HepG2 (cell line): Measurements from ENCODE around the gene INO80B. TPM values are rescaled to one million over a fixed set of nuclear protein-coding genes. Genes with fewer than 3 reads are reported as not detected.

Source experiments
- AKAP8 ChIP-seq: sonication (generic); formaldehyde crosslinking; IDR thresholded peaks from 2 replicates; pipeline ENCODE4 v1.5.1; 2020; ENCODE audit warnings: mild to moderate bottlenecking, missing genetic modification reagents
- ARNTL ChIP-seq: sonication (generic); formaldehyde crosslinking; IDR thresholded peaks from 2 replicates; pipeline ENCODE4 v1.4.0; 2020; ENCODE audit warnings: mild to moderate bottlenecking, missing genetic modification reagents
- BHLHE40 ChIP-seq: IDR thresholded peaks from 2 replicates; pipeline ENCODE4 v1.6.1; 2011; ENCODE audit warnings: low read length, improper control_type of control experiment
- FOXK2 ChIP-seq: fragments of 450-650 bp; IDR thresholded peaks from 2 replicates; pipeline ENCODE4 v1.6.1; 2016
- FOXM1 ChIP-seq: sonication (generic); formaldehyde crosslinking; IDR thresholded peaks from 2 replicates; pipeline ENCODE4 v1.5.0; 2020; ENCODE audit warnings: missing genetic modification reagents
- GATAD1 ChIP-seq: IDR thresholded peaks from 2 replicates; pipeline ENCODE4 v1.6.1; 2016; ENCODE audit warnings: missing genetic modification reagents, missing compliant biosample characterization
- GATAD2A ChIP-seq: IDR thresholded peaks from 2 replicates; pipeline ENCODE4 v1.6.1; 2016
- GFI1 ChIP-seq: sonication (generic); formaldehyde crosslinking; IDR thresholded peaks from 2 replicates; pipeline ENCODE4 v1.5.0; 2020; ENCODE audit warnings: missing genetic modification reagents, mild to moderate bottlenecking, borderline replicate concordance
- KDM5B ChIP-seq: sonication (generic); formaldehyde crosslinking; IDR thresholded peaks from 2 replicates; pipeline ENCODE4 v1.4.0; 2020; ENCODE audit warnings: missing genetic modification reagents, mild to moderate bottlenecking, borderline replicate concordance
- NFE2L1 ChIP-seq: sonication (generic); formaldehyde crosslinking; IDR thresholded peaks from 2 replicates; pipeline ENCODE4 v1.4.0; 2020; ENCODE audit warnings: missing genetic modification reagents, mild to moderate bottlenecking, borderline replicate concordance
- POLR2A ChIP-seq, 2 experiments: IDR thresholded peaks; 2 replicates each; pipeline ENCODE4 v1.6.1; 2011; ENCODE audit warnings: low read depth in 2 of 2, low read length in 2 of 2, mild to moderate bottlenecking in 1 of 2, moderate library complexity in 1 of 2; ENCODE audit not compliant: insufficient read depth in 1 of 2
- SKI ChIP-seq: fragments of 450-650 bp; IDR thresholded peaks from one replicate; pipeline ENCODE4 v1.6.1; 2018; ENCODE audit warnings: mild to moderate bottlenecking; ENCODE audit not compliant: partially characterized antibody
- SRF ChIP-seq: IDR thresholded peaks from 2 replicates; pipeline ENCODE4 v1.6.1; 2011; ENCODE audit warnings: mild to moderate bottlenecking, low read depth, low read length, moderate library complexity
- TAF1 ChIP-seq: sonication (generic); formaldehyde crosslinking; IDR thresholded peaks from 2 replicates; pipeline ENCODE4 v1.4.0; 2020; ENCODE audit warnings: missing genetic modification reagents
- TEAD2 ChIP-seq: sonication (generic); formaldehyde crosslinking; IDR thresholded peaks from 2 replicates; pipeline ENCODE4 v1.9.0; 2021; ENCODE audit warnings: missing genetic modification reagents
- THAP11 ChIP-seq: IDR thresholded peaks from 2 replicates; pipeline ENCODE4 v1.6.1; 2016; ENCODE audit warnings: missing biosample characterization, missing genetic modification reagents
- TSC22D2 ChIP-seq: sonication (generic); formaldehyde crosslinking; IDR thresholded peaks from 2 replicates; pipeline ENCODE4 v1.5.1; 2020; ENCODE audit warnings: missing genetic modification reagents, mild to moderate bottlenecking, borderline replicate concordance
- YY1 ChIP-seq: IDR thresholded peaks from 2 replicates; pipeline ENCODE4 v1.6.1; 2011; ENCODE audit warnings: low read length, low read depth, moderate library complexity, mild to moderate bottlenecking; ENCODE audit not compliant: insufficient read depth, insufficient replicate concordance
- ZNF335 ChIP-seq: sonication (generic); formaldehyde crosslinking; IDR thresholded peaks from 2 replicates; pipeline ENCODE4 v1.4.0; 2020; ENCODE audit warnings: missing genetic modification reagents
- ZNF34 ChIP-seq: sonication (generic); formaldehyde crosslinking; IDR thresholded peaks from 2 replicates; pipeline ENCODE4 v1.4.0; 2020; ENCODE audit warnings: mild to moderate bottlenecking, missing genetic modification reagents, borderline replicate concordance
- ZNF569 ChIP-seq: sonication (generic); formaldehyde crosslinking; IDR thresholded peaks from 2 replicates; pipeline ENCODE4 v1.5.0; 2020; ENCODE audit warnings: mild to moderate bottlenecking, missing genetic modification reagents, moderate library complexity, borderline replicate concordance
- ZSCAN21 ChIP-seq: sonication (generic); formaldehyde crosslinking; IDR thresholded peaks from 2 replicates; pipeline ENCODE4 v1.8.0; 2022; ENCODE audit warnings: mild to moderate bottlenecking, missing genetic modification reagents, moderate library complexity, borderline replicate concordance
- polyA plus RNA-seq, 8 experiments: library from polyadenylated mRNA; depleted of rRNA in 3 of 8; stranded (reverse) in 7 of 8; unstranded in 1 of 8; fragments of >200 nt; fragmentation: Illumina TruSeq in 4 of 8; extraction: Trizol in 4 of 8; gene quantifications; 2 replicates each; pipeline versions ENCODE4 v1.2.1 to v1.2.3, GENCODE V29; 2011 to 2016; ENCODE audit warnings: low read depth in 4 of 8, missing spikeins in 1 of 8, mixed read lengths in 1 of 8; ENCODE audit not compliant: insufficient read depth in 1 of 8
- total RNA-seq, 5 experiments: library from RNA; depleted of rRNA; stranded (reverse); fragments of >200 nt; fragmentation: Illumina TruSeq; extraction: Trizol; gene quantifications; 2 replicates each; pipeline ENCODE4 v1.2.3, GENCODE V29; 2016; ENCODE audit warnings: low read depth in 1 of 5
- TF ChIP-seq, protein P1 (sequence below): sonication (generic); formaldehyde crosslinking; IDR thresholded peaks from 2 replicates; pipeline ENCODE4 v1.5.0; 2020; ENCODE audit warnings: missing genetic modification reagents
- TF ChIP-seq, protein P2 (sequence below): IDR thresholded peaks from 2 replicates; pipeline ENCODE4 v1.6.1; 2016
- TF ChIP-seq, protein P3 (sequence below): sonication (generic); formaldehyde crosslinking; IDR thresholded peaks from 2 replicates; pipeline ENCODE4 v1.5.0; 2020; ENCODE audit warnings: missing genetic modification reagents
- TF ChIP-seq, protein P4 (sequence below): IDR thresholded peaks from 2 replicates; pipeline ENCODE4 v1.6.1; 2016; ENCODE audit warnings: control low read depth

INO80B gene
- total and polyA plus RNA-seq, 2 of the 13 experiments (the other 11 are each of a cell fraction or from before 2014, with no cell fraction given): 6.2 to 14.5 TPM

DNA sequence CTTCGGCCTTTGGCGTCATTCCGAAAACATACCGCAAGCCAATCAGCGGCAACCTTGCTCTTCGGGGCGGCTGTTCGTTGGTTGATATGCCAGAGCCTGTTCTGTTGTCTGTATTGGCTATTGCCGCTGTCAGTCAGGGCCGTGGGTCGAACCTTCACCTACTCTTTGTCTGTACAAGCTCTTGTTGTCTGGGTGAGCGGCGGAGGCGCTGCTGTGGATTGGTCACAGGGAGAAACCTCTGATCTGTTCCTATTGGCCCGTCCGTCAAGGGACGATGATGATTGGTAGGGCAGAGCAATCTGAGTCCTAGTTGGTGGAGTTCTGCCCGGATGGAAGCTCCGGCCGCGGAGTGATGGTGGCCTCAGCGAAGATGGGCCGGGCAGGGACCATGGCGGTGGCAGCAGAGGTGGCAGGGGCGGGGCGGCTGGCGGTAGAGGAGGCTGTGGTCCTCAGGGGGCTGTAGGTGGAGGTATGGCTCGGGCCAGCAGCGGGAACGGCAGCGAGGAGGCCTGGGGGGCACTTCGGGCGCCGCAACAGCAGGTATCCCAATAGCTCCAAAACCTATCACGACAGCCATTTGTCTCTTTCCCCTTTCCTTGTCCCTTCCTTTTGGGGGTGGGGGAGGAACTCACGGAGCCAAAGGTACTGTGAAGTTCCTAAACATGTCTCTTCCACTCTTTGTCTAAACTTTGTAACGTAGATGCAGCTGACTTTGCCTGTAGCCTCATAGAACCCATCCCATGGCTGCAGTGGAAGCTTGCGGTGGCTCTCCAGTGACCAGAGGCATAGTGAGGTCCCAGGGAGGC, 3.4 kb downstream of the INO80B start, which contains the start of gene WBP1 (continued):
- no peak for TF ChIP-seq TEAD2
- 0 out of 2 replicates have a peak, but pooled peaks have one; percentile 38 for TF ChIP-seq SRF
- TF ChIP-seq, protein P1, sequence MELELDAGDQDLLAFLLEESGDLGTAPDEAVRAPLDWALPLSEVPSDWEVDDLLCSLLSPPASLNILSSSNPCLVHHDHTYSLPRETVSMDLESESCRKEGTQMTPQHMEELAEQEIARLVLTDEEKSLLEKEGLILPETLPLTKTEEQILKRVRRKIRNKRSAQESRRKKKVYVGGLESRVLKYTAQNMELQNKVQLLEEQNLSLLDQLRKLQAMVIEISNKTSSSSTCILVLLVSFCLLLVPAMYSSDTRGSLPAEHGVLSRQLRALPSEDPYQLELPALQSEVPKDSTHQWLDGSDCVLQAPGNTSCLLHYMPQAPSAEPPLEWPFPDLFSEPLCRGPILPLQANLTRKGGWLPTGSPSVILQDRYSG (CRISPR knock-in tag): no peak
- TF ChIP-seq TSC22D2 (CRISPR knock-in tag): 0 out of 2 replicates have a peak, but pooled peaks have one; percentile 1
- peak; percentile 65 for TF ChIP-seq THAP11
- 0 out of 2 replicates have a peak, but pooled peaks have one; percentile 2 for TF ChIP-seq GATAD2A
- peak; percentile 8; the same call in 1 of the 2 replicates for TF ChIP-seq AKAP8 (CRISPR knock-in tag)
- TF ChIP-seq, protein P2, sequence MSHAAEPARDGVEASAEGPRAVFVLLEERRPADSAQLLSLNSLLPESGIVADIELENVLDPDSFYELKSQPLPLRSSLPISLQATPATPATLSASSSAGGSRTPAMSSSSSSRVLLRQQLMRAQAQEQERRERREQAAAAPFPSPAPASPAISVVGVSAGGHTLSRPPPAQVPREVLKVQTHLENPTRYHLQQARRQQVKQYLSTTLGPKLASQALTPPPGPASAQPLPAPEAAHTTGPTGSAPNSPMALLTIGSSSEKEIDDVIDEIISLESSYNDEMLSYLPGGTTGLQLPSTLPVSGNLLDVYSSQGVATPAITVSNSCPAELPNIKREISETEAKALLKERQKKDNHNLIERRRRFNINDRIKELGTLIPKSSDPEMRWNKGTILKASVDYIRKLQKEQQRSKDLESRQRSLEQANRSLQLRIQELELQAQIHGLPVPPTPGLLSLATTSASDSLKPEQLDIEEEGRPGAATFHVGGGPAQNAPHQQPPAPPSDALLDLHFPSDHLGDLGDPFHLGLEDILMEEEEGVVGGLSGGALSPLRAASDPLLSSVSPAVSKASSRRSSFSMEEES (CRISPR knock-in tag): no peak
- no peak for TF ChIP-seq ARNTL (CRISPR knock-in tag)
- peak; percentile 88 for TF ChIP-seq YY1
- TF ChIP-seq GATAD1 (CRISPR knock-in tag): peak; percentile 93
- TF ChIP-seq SKI: peak; percentile 55
- peak; percentile 66; the same call in 1 of the 2 replicates for TF ChIP-seq KDM5B (CRISPR knock-in tag)
- no peak for TF ChIP-seq BHLHE40
- peak; percentile 77; the same call in 1 of the 2 replicates for TF ChIP-seq GFI1 (CRISPR knock-in tag)
- TF ChIP-seq FOXM1: 0 out of 2 replicates have a peak, but pooled peaks have one; percentile 70
- peak; percentile 94 for TF ChIP-seq FOXK2
- no peak for TF ChIP-seq NFE2L1 (CRISPR knock-in tag)
- TF ChIP-seq, protein P3, sequence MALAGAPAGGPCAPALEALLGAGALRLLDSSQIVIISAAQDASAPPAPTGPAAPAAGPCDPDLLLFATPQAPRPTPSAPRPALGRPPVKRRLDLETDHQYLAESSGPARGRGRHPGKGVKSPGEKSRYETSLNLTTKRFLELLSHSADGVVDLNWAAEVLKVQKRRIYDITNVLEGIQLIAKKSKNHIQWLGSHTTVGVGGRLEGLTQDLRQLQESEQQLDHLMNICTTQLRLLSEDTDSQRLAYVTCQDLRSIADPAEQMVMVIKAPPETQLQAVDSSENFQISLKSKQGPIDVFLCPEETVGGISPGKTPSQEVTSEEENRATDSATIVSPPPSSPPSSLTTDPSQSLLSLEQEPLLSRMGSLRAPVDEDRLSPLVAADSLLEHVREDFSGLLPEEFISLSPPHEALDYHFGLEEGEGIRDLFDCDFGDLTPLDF: 0 out of 2 replicates have a peak, but pooled peaks have one; percentile 37
- TF ChIP-seq TAF1: peak; percentile 52; the same call in 1 of the 2 replicates
- TF ChIP-seq ZNF335 (CRISPR knock-in tag): 0 out of 2 replicates have a peak, but pooled peaks have one; percentile 13
- TF ChIP-seq, protein P4, sequence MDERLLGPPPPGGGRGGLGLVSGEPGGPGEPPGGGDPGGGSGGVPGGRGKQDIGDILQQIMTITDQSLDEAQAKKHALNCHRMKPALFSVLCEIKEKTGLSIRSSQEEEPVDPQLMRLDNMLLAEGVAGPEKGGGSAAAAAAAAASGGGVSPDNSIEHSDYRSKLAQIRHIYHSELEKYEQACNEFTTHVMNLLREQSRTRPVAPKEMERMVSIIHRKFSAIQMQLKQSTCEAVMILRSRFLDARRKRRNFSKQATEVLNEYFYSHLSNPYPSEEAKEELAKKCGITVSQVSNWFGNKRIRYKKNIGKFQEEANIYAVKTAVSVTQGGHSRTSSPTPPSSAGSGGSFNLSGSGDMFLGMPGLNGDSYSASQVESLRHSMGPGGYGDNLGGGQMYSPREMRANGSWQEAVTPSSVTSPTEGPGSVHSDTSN (CRISPR knock-in tag): peak; percentile 100
- TF ChIP-seq ZSCAN21: 0 out of 2 replicates have a peak, but pooled peaks have one; percentile 29
- TF ChIP-seq POLR2A (IDR thresholded peaks at IDR 0.05; ENCODE audit: insufficient read depth in 1 of 2, low read depth in 2 of 2, low read length in 2 of 2): peak in 1 of 2 experiments; percentile 62; a peak in 2 of 4 replicates
- TF ChIP-seq ZNF34 (CRISPR knock-in tag): peak; percentile 35; the same call in 1 of the 2 replicates
- TF ChIP-seq ZNF569: no peak
